ENCODE measurements around the gene APOL6.

The APOL6 gene

GRCh38 chr22:35642305-35642741 is 5.9 kb upstream of the APOL6 start:
- no peak for DNase-seq (ENCODE audit: low read depth)
- H3K4me3 ChIP-seq (ENCODE audit: control insufficient read depth, low read depth, low read length) = no peak overlapping the region
- TF ChIP-seq CTCF (IDR thresholded peaks at IDR 0.05; ENCODE audit: control insufficient read depth, insufficient read depth, low read depth, low read length, missing control alignments) = no peak

- no peak overlapping the region for H3K4me3 ChIP-seq (ENCODE audit: control insufficient read depth, low read depth, low read length)
- no peak for TF ChIP-seq CTCF (IDR thresholded peaks at IDR 0.05; ENCODE audit: control insufficient read depth, insufficient read depth, low read depth, low read length, missing control alignments)
- no peak for DNase-seq (ENCODE audit: low read depth)
Observed at GRCh38 chr22:35643991-35644390, 4.3 kb upstream of the APOL6 start.

- TF ChIP-seq CTCF (IDR thresholded peaks at IDR 0.05; ENCODE audit: control insufficient read depth, insufficient read depth, low read depth, low read length, missing control alignments) = no peak
- no peak overlapping the region for H3K4me3 ChIP-seq (ENCODE audit: control insufficient read depth, low read depth, low read length)
- DNase-seq (ENCODE audit: low read depth) = no peak
Observed at GRCh38 chr22:35645646-35646045, 2.6 kb upstream of the APOL6 start.

GRCh38 chr22:35649026-35649553 is 844 bp downstream of the APOL6 start:
- no peak for TF ChIP-seq CTCF (IDR thresholded peaks at IDR 0.05; ENCODE audit: control insufficient read depth, insufficient read depth, low read depth, low read length, missing control alignments)
- DNase-seq (ENCODE audit: low read depth) = no peak
- peak overlapping the region; percentile 86 for H3K4me3 ChIP-seq (ENCODE audit: control insufficient read depth, low read depth, low read length)

GRCh38 chr22:35649636-35650250 is 1.5 kb downstream of the APOL6 start:
- H3K4me3 ChIP-seq (ENCODE audit: control insufficient read depth, low read depth, low read length) = peak overlapping the region; percentile 86
- TF ChIP-seq CTCF (IDR thresholded peaks at IDR 0.05; ENCODE audit: control insufficient read depth, insufficient read depth, low read depth, low read length, missing control alignments) = no peak
- DNase-seq (ENCODE audit: low read depth) = no peak

- no peak for DNase-seq (ENCODE audit: low read depth)
- TF ChIP-seq CTCF (IDR thresholded peaks at IDR 0.05; ENCODE audit: control insufficient read depth, insufficient read depth, low read depth, low read length, missing control alignments) = no peak
- H3K4me3 ChIP-seq (ENCODE audit: control insufficient read depth, low read depth, low read length) = no peak overlapping the region
Observed at GRCh38 chr22:35651085-35651484, 2.8 kb downstream of the APOL6 start.
